HCT116 (cell line): ENCODE data around the gene GTF2H2. TPM values are rescaled to one million over a fixed set of nuclear protein-coding genes. Genes with fewer than 3 reads are reported as not detected.
"Not testable (repeated sequence)": the region's sequence is repeated elsewhere in the genome, so short reads cannot be mapped to it uniquely, and the experiment has no call there.

Experiments
- ATAC-seq: fragments of 200-7000 bp; cut with Tn5 transposase; 2 replicates; pipeline ENCODE4 v1.9.1; 2020; ENCODE audit warnings: mild to moderate bottlenecking, moderate library complexity
- BruUV-seq: library from RNA; stranded (reverse); fragments of 400-500 nt; replicated peaks from 2 replicates; lab custom pipeline; 2021; lab: Mats Ljungman, UMichigan
- CTCF ChIA-PET: fragments of 300-600 bp; sonication (Branson Sonifier 250); formaldehyde crosslinking; loops from one replicate; lab custom pipeline; 2021; ENCODE audit warnings: antibody characterized with exemption; lab: Charles Lee
- POLR2A ChIA-PET: fragments of 300-600, 350-600 bp; sonication (Branson Sonifier 250); formaldehyde crosslinking; loops from one replicate; lab custom pipeline; 2021; ENCODE audit warnings: antibody characterized with exemption; lab: Charles Lee
- RAD21 ChIA-PET, 2 experiments: fragments of 300-600 bp; sonication (Branson Sonifier 250); formaldehyde crosslinking; loops; one replicate each; lab custom pipeline; 2023; ENCODE audit warnings: low total read pairs in 2 of 2; ENCODE audit not compliant: uncharacterized antibody in 2 of 2, unreplicated experiment in 2 of 2, low non-redundant PET in 1 of 2; lab: Charles Lee
- DNase-seq: peaks from one replicate; pipeline ENCODE4 v3.0.0-alpha.2; 2010; ENCODE audit warnings: low read depth, low spot score
- H2AFZ ChIP-seq: fragments of 200-600 bp; shearing (Covaris generic), sonication (generic); 2 replicates; pipeline ENCODE4 v1.6.1; 2017; ENCODE audit warnings: low read depth, mixed run types, mixed read lengths, antibody characterized with exemption, low read length; ENCODE audit not compliant: poor library complexity, severe bottlenecking
- H3K27ac ChIP-seq: 2 replicates; pipeline ENCODE4 v1.5.1; 2012; ENCODE audit warnings: low read depth, low read length
- H3K27me3 ChIP-seq: fragments of 200-600 bp; sonication (generic); 2 replicates; pipeline ENCODE4 v1.6.1; 2016; ENCODE audit warnings: mixed run types, low read length, mixed read lengths; ENCODE audit not compliant: insufficient read depth
- H3K36me3 ChIP-seq, 2 experiments: fragments of 200-500 bp in 1 of 2; fragments of 200-600 bp in 1 of 2; sonication (Bioruptor generic) in 1 of 2; sonication (generic) in 1 of 2; 2 replicates each; pipeline versions ENCODE4 v1.5.1 to v1.6.1; 2014 to 2016; ENCODE audit warnings: low read length in 2 of 2, inconsistent platforms in 1 of 2, mixed read lengths in 1 of 2, mixed run types in 1 of 2; ENCODE audit not compliant: insufficient read depth in 2 of 2, control insufficient read depth in 1 of 2
- H3K4me1 ChIP-seq, 2 experiments: fragments of 200-600 bp in 1 of 2; sonication (generic) in 1 of 2; 2 replicates each; pipeline versions ENCODE4 v1.5.1 to v1.6.1; 2012 to 2017; ENCODE audit warnings: low read length in 2 of 2, inconsistent platforms in 1 of 2, mild to moderate bottlenecking in 1 of 2, mixed read lengths in 1 of 2, mixed run types in 1 of 2, moderate library complexity in 1 of 2; ENCODE audit not compliant: insufficient read depth in 2 of 2, control insufficient read depth in 1 of 2
- H3K4me2 ChIP-seq: fragments of 200-600 bp; sonication (generic); 2 replicates; pipeline ENCODE4 v1.6.1; 2017; ENCODE audit warnings: mixed run types, low read length, mixed read lengths
- H3K4me3 ChIP-seq, 2 experiments: fragments of 200-600 bp in 1 of 2; sonication (generic) in 1 of 2; replicated peaks in 1 of 2; 2 replicates each; pipeline ENCODE4 v1.5.1; 2011 to 2016; ENCODE audit warnings: low read length in 2 of 2, control low read depth in 1 of 2, low read depth in 1 of 2, mild to moderate bottlenecking in 1 of 2, mixed read lengths in 1 of 2, mixed run types in 1 of 2
- H3K79me2 ChIP-seq: fragments of 200-600 bp; sonication (generic); 2 replicates; pipeline ENCODE4 v1.6.1; 2017; ENCODE audit warnings: mild to moderate bottlenecking, mixed run types, low read length, moderate library complexity, mixed read lengths; ENCODE audit not compliant: insufficient read depth
- H3K9ac ChIP-seq: fragments of 200-600 bp; sonication (generic); 2 replicates; pipeline ENCODE4 v1.6.1; 2016; ENCODE audit warnings: low read length, mixed read lengths
- H3K9me2 ChIP-seq: fragments of 200-600 bp; sonication (generic), shearing (Covaris generic); 2 replicates; pipeline ENCODE4 v1.6.1; 2017; ENCODE audit warnings: mixed run types, mild to moderate bottlenecking, moderate library complexity; ENCODE audit not compliant: insufficient read depth
- H3K9me3 ChIP-seq, 2 experiments: fragments of 200-500 bp in 1 of 2; fragments of 200-600 bp in 1 of 2; sonication (Bioruptor generic) in 1 of 2; sonication (generic) in 1 of 2; 2 replicates each; pipeline ENCODE4 v1.6.1; 2014 to 2017; ENCODE audit warnings: low read length in 2 of 2, mixed read lengths in 2 of 2, inconsistent platforms in 1 of 2, low read depth in 1 of 2, mild to moderate bottlenecking in 1 of 2, mixed run types in 1 of 2, moderate library complexity in 1 of 2; ENCODE audit not compliant: control insufficient read depth in 1 of 2, insufficient read depth in 1 of 2
- H4K20me1 ChIP-seq: fragments of 200-600 bp; sonication (generic), shearing (Covaris generic); 2 replicates; pipeline ENCODE4 v1.6.1; 2017; ENCODE audit warnings: mixed run types, mild to moderate bottlenecking, moderate library complexity; ENCODE audit not compliant: insufficient read depth
- intact Hi-C: fragments of 100-400 bp; cut with micrococcal nuclease; formaldehyde crosslinking; loops from 2 replicates; pipeline ENCODE4 v1.10.0; 2022
- total RNA-seq: library from RNA; stranded (reverse); gene quantifications from one replicate; pipeline ENCODE4 v1.2.1, GENCODE V29; 2021; ENCODE audit not compliant: unreplicated experiment

The GTF2H2 gene
- total RNA-seq, 1 experiment from 2014 or later, result 37.8 TPM

- H4K20me1 ChIP-seq, H3K4me1 ChIP-seq, RAD21 ChIA-PET, H3K36me3 ChIP-seq, H3K79me2 ChIP-seq, H3K9me3 ChIP-seq, ATAC-seq, H2AFZ ChIP-seq, POLR2A ChIA-PET, H3K9me2 ChIP-seq, CTCF ChIA-PET, H3K27ac ChIP-seq, BruUV-seq, DNase-seq, H3K27me3 ChIP-seq, intact Hi-C loops, H3K9ac ChIP-seq, H3K4me3 ChIP-seq, H3K4me2 ChIP-seq: not testable (repeated sequence)
Observed at GRCh38 chr5:71097173-71097929, 29.9 kb upstream of the GTF2H2 start.

GRCh38 chr5:71089773-71090172 is 22.3 kb upstream of the GTF2H2 start:
- DNase-seq, H3K4me3 ChIP-seq, H3K9me3 ChIP-seq, H3K4me2 ChIP-seq, H3K4me1 ChIP-seq, ATAC-seq, CTCF ChIA-PET, H3K9ac ChIP-seq, H3K36me3 ChIP-seq, RAD21 ChIA-PET, H3K27me3 ChIP-seq, H2AFZ ChIP-seq, H3K27ac ChIP-seq, H3K9me2 ChIP-seq, BruUV-seq, POLR2A ChIA-PET, H4K20me1 ChIP-seq, intact Hi-C loops, H3K79me2 ChIP-seq: not testable (repeated sequence)

- H3K9me2 ChIP-seq, H3K9ac ChIP-seq, H3K9me3 ChIP-seq, H3K4me1 ChIP-seq, H3K4me2 ChIP-seq, CTCF ChIA-PET, BruUV-seq, POLR2A ChIA-PET, ATAC-seq, H3K4me3 ChIP-seq, RAD21 ChIA-PET, DNase-seq, H3K27me3 ChIP-seq, H2AFZ ChIP-seq, H3K27ac ChIP-seq, intact Hi-C loops, H3K36me3 ChIP-seq, H3K79me2 ChIP-seq, H4K20me1 ChIP-seq: not testable (repeated sequence)
Observed at GRCh38 chr5:71088754-71089153, 21.3 kb upstream of the GTF2H2 start.

- CTCF ChIA-PET, H3K9me3 ChIP-seq, H3K27ac ChIP-seq, H2AFZ ChIP-seq, H3K27me3 ChIP-seq, DNase-seq, H3K9ac ChIP-seq, H3K4me2 ChIP-seq, intact Hi-C loops, H3K9me2 ChIP-seq, H3K4me1 ChIP-seq, ATAC-seq, H3K79me2 ChIP-seq, POLR2A ChIA-PET, H3K36me3 ChIP-seq, H3K4me3 ChIP-seq, BruUV-seq, H4K20me1 ChIP-seq, RAD21 ChIA-PET: not testable (repeated sequence)
Observed at GRCh38 chr5:71086145-71086544, 18.7 kb upstream of the GTF2H2 start.
